IPS DF 19.7 (cell line): ENCODE data around the gene ZC3H4.
A peak's percentile ranks its signal among the peaks of the same experiment; 100 is the strongest.
"Not testable (repeated sequence)": the region's sequence is repeated elsewhere in the genome, so short reads cannot be mapped to it uniquely, and the experiment has no call there.

Source experiments
- DNase-seq: peaks from one replicate; pipeline ENCODE4 v3.0.0-alpha.2; 2013; ENCODE audit warnings: low read depth, low spot score

ZC3H4 gene

DNA sequence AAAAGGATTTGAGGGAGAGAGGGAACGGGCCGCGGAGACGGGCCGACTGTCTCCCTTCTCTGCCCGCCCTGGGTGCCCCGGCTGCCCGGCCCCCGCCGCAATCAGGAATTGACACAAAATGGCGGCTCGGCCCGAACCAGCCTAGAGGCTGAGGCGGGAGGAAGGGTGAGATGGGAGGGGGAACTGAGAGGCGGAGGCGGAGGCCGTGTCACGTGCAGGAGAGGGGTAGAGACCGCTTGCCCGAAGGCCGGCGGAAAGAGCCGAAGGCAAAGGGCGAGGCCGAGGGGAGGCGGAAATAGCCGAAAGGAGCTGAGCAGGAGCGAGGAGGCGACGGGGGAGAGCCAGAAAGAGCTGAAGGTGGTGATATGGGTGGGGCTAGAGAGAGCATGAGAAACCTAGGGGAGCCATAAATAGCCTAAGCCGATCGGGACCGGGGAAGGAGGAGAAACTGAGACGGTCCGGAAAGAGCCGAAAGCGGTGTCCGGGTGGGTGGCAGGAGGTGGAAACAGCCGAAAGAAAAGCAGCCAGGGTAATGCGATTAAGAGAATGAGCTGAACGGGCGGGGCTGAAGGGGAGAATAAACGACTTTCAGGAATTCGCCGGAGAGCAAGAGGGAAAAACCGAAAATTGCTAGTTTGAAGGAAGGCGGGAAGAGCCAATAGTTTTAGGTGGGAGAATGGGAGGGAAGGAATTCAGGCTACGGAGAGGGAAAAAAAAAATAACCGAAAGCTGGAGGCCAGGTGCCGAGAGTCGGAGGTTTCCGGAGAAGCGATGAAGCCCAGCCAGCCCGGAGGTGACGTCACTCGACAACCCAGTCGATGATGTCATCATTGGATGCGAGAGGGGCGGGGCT, at the start of gene ZC3H4:
Gene ZC3H4, minus strand, starts transcription at position 780 of the 853 bp plus-strand sequence. CDS start 1,192 bp downstream, outside the sequence.
- DNase-seq = peak; percentile 94

DNA sequence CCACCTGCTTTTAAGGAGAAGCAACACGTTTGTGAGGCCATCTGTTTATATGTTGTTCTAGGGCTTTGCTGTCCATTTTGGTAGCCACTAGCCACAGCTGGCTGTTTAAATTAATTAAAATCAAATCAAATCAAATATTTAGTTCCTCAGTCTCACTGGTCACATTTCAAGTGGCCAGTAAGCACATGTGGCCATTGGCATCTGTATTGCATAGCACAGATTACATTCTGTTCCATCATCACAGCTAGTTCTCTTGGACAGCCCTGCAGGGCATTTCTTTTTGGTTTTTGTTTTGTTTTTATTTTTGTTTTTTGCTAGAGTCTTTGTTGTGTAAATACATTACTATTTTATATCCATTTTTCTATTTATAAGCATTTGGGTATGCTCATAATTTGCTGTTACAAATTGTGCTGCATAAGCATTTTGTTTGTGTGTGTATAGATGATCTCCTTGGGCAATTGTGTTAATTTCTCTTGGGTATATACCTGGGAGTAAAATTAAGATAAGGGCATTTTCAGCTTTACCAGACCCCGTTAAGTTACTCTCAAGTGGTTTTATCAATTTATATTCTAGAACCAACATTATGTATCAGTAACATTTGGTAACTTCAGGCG, 48.4 kb upstream of the ZC3H4 start:
- no peak for DNase-seq

DNA sequence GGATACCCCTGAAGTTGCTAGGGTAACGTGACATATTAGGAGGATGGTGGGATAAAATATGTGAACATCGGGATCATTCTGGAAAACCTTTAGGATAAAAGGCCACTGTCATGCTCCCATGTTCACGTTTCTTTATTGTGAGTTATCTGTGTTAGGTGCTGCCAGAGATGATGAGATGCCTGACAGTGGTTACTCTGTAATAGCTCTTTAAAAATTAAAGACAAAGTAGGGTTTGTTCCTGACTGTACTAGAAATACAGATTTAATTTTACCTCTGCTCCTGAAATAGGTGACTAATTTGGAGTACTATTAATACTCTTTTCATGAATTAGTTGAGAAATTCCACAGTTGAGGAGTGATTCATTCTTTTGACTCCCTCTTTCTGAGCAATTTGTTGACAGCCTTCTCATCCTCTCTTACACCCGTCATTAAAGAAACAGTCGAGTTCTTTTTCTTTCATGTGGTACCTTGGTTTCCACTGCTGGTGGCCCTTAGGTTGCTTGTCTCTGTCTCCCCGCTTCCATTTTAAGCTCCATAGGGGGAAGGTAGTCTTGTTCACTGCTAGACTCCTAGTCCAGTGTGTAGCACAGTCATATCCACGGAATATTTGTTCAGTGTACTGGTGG, 45.4 kb upstream of the ZC3H4 start:
- no peak for DNase-seq

DNA sequence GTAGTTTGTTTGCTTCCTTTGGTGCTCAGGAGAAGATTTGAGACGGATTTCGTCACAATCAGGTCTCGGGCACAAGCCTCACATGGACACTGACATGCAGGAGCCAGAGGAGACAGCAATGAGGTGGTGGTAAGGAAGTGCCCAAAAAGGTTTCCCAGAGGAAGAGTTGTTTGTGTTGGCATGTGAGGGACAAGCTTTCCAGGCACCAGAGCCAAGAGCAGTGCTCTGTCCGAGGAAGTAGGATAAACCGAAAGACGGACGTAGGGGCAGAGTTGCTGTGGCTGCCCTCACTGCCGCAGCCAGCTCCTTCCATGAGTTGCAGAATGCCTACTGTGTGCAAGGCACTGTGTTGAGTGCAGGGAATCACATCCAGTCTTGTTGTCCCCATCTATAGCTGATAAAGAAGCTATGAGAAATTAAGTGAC, 44.8 kb upstream of the ZC3H4 start:
- no peak for DNase-seq

DNA sequence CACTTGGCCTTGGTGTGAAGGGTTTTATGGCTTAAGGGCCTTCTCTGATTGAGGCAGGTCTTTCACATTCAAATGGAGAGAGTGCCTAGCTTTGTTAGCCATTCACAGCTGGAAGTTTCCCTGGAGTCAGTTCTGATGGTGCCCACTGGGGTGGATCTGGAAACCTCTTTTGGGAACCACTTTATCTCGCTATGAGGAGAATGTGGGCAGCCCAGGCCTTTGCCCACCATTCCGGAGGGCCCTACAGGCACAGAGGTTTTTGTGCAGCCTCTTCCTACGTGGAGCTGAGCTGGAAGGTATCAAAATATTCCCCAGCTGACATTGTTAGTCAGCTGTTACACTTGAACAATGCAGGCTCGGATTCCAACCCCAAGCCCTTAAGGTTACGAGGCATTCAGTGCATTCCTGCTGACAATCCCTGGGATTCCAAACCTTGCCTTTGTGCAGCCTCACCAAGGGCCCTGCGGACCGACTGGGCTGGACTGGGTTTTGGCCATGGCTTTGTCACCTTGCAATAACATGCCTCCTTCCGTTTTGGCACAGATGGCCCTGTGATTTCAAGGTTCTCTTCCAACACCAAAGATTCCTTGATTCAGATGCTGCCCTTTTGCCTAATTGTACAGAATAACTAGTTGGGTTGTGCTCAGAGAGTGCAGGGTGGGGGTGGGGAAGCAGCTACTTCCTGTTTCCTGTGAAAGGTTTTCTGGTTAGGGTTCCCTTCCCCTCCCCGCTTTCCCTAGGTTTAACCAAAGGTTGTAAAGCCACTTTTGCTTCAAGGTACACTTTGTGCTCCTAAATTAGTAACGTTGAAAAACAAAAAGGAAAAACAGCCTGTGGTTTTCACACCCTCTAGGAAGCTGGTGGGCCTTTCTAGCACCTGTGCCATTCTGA, 44.1 kb upstream of the ZC3H4 start:
- peak; percentile 86 for DNase-seq

DNA sequence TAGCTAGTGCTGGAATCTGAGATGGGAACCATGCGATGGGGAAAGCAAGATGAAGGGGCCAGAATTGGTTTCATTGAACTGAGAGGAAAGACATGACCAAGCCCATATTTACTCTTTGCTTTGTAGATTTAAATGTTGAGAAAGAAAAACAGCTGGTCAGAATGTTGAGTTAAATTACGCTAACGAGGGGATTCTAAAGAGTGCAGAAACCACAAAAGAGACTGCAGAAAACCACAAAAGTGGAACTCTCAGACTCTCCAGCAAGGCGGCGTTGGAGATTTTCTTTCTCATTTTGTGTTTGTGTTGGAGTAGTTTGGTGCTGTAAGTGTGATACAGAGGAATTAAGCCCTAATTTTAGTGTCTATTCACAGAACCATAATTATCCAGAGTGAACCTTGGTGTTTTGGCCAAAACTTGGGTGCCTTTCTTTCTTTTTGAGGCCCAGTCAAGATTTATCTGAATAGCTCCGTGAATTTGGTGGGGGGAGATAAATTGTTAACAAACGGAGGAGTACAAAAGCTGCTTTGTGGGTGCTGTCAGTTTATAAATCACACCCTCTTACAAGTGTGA, 43.4 kb upstream of the ZC3H4 start:
- DNase-seq = no peak

DNA sequence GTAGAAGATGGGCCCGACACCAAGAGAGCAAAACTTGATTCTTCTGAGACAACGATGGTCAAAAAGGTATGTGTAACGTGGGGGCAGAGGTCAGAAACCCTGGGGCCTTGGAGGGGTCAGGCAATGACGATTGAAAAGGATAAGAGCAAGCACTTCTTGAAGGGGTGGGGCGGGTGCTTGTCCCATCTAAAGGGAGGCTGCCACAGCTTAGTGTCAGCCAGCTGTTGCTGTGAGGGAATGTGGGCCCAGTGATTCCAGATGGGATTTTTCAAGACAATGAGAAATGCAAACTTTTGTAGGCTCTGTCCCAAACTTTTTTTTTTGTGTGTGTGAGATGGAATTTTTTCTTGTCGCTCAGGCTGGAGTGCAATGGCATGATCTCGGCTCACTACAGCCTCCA, 41.6 kb upstream of the ZC3H4 start:
- no peak for DNase-seq

DNA sequence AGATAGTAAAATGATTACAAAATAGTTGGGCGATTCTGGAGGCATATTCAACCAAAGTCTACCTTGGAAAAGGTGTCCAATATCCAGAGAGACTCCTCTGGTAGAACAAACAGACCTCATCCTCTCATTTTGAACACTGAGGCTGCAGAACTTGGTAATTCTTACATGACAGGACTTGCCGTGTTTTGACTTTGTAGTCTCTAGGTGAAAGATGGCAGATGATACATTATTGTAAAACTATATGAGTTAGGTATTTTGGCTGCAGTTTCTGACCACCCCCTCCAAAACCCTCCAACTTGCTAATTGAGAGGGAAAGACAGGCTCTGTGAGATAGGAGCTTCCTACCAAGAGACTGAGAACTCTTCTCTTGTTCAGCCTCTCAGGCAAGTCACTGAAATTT, 39.7 kb upstream of the ZC3H4 start:
- DNase-seq = no peak

DNA sequence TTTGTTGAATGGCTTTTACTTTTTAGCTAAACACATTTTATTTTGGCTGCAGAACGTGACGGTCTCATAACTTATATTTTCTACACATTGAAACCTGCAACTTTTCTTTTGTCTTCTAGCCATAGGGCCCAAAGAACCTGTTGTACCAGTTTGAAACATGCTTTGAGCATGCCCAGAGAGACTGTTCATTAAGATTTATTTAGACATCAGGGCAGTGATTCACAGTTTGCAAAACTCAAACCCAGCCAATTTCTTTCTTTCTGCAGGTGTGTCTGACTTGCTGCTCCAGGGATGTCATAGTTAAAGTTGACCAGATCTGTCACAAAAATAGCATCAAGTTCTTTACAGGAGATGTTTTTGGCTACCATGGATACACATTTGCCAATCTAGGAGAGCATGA, 39.1 kb upstream of the ZC3H4 start:
- no peak for DNase-seq

DNA sequence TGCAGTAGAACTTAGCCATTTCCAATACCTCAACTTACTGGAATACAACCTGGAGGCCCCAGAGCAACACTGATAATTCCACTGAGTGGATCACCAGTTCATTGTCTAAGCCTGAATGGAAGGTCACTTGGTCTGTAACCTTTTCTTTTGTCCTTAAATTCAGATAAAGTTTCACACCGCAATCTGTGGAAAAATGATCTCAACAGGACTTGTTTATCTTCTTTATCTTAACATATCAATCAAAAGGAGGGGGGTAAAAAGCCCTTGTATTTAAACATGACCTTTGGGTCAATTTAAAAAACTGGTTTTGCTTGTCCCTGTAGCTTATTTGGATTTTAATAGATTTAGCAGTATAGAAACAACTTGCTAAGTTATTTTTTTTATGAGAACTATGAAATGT, 38.6 kb upstream of the ZC3H4 start:
- DNase-seq = no peak

DNA sequence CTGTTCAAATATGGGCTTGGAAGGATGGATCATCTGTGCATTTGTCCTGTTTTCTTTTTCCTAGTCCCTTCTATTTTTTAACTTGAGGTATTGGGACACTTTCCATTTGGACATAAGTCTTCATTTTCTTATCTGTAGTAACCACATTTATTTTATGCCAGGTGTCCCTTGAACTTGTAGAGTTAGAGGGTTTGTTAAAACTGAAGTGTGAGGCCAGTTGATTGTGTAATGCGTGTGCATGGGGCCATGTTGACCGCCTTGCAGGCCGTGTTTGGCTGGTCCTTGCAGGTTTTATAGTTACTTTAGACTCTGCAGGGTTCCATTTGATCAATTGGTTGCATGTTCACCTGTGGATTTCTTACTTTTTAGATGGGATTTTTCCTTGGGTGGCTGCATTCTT, 38.1 kb upstream of the ZC3H4 start:
- DNase-seq = no peak

DNA sequence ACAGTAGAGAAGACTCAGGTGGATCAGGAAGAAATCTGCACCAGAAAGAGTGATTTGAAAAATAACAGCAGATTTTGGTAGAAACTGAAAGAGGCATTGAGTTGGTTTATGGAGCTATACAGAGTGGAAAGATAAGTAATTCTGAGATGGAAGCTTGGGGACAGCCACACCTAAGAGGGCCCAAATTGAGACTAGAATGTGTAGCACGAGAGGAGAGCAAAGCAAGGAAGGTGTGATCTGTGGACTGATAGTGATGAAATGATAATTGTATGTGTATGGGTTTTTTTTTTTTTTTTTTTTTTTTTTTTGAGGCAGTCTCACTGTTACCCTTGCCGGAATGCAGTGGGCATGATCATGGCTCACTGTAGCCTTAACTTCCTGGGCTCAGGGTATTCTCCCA, 33.3 kb upstream of the ZC3H4 start:
- DNase-seq = no peak

DNA sequence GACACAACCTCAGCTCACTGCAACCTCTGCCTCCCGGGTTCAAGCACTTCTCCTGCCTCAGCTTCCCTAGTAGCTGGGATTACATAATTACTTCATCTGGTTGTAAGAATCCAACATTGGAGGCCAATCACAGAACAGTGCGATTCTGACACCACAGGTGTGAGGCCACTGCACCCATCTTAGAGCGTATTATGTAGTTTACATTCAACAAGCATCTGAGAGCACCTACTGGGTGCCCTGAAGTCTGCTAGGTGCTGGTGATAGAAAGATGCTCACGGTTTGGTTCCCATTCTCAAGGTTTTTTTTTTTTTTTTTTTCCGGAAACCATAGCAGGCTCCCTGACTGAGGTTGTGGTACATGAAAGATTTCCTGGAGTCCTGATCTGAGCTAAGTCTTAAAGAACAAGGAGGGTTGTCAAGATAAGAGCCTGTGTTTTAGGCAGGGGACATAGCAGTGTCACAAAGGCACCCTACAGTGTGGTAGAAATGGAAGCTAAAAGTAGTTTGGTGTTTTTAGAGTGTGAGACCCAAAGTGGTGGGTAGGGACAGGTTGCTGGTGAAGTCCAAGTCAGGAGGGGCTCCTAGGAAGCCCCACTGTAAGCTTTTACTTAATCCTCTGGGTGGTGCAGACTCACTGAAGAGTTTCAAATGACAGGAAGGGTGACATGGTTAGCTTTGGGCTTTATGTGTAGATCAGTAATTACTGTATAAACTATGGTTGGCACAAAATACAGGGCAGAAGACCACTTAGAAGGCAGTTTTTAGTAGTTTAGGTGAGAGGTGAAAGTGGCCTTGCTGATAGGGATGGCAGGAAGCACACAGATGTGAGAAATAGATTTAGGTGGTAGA, 32.3 kb upstream of the ZC3H4 start:
- no peak for DNase-seq

DNA sequence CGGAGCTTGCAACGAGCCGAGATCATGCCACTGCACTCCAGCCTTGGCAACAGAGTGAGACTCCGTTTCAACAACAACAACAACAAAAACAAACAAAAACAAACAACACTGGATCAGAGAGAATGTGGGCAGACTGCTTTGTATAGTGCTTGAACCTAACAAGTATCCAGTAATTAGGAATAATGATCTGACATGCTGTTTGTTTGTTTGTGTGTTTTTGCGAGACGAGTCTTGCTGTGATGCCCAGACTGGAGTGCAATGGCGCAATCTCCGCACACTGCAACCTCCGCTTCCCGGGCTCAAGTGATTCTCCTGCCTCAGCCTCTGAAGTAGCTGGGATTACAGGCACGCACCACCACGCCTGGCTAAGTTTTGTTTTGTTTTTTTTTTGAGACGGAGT, 31.1 kb upstream of the ZC3H4 start:
- DNase-seq = no peak

DNA sequence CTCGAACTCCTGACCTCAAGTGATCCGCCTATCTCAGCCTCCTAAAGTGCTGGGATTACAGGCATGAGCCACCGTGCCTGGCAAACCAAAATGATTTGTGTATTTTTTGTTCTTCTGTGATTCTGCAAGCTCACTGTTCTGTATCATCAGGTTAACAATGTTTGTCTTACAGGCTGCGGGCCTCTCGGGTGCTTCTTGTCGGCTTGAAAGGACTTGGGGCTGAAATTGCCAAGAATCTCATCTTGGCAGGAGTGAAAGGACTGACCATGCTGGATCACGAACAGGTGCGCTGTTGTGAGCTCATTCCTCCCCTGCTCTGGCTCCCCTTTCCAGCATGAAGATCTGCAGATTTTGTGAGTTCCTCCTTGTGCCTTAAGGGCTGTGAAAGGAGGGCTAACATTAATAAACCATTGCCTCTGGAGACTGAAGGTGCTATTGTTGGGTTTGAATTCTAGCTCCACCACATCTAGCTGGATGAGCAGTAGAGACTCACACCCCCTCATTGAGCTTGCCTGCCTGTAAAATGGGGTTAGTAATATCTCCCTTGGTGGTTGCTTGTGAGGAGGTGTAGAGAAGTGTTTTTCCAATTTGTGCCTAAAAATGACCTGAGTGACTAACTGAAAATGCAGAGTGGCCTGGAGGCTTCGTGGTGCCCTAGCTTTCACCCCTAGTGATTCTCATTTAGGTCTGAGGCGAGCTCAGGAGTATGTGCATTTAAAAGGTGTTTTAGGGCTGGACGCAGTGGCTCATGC, 29.9 kb upstream of the ZC3H4 start:
- no peak for DNase-seq

DNA sequence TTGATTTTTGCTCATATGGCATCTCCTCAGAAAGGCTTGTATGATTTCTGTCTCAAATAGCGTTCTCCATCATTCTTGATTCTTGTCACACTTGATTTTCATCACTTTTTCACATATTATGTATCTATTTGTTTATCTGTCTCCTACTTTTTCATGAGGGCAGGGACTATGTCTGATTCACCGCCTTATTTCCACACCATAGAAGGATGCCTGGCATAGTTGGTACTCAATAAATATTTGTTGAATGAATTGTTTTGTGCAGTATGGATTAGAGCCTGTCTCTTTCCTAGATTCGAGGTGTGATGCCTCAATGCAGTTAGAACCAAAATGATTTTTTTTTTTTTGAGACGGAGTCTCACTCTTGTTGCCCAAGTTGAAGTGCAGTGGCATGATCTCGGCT, 29.2 kb upstream of the ZC3H4 start:
- no peak for DNase-seq

DNA sequence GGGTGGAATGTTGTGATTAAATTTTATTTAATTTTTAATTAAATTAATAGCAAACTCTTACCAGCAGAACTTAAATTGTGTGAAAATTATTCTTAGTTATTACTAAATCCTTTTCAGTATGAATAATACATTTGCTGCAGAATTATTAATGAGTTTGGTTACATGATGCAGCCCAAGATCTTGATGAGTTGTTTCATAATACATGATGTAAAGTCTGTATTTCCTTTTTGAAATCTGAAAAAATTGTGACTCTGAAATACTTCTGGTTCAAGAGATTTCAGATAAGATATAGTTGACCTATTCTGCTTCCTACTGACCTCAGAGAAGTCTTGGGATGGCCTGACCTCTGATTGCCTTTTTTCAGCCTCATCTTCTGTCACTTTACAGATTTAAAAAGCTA, 28.1 kb upstream of the ZC3H4 start:
- DNase-seq = no peak

DNA sequence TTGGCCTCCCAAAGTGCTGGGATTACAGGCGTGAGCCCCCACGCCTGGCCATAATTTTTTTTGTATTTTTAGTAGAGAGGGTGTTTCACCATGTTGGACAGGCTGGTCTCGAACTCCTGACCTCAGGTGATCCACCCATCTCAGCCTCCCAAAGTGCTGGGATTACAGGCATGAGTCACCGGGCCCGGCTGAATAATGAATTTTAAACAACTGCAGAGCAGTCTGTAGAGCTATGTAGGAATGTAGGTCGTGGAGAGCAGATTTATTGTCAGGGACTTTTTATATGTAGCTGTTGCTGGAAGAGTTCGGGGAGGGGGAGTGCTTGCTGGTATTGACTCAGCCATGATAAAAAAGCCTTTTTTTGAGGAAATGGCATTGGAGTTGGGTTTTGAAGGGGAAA, 27.7 kb upstream of the ZC3H4 start:
- not testable (repeated sequence) for DNase-seq

DNA sequence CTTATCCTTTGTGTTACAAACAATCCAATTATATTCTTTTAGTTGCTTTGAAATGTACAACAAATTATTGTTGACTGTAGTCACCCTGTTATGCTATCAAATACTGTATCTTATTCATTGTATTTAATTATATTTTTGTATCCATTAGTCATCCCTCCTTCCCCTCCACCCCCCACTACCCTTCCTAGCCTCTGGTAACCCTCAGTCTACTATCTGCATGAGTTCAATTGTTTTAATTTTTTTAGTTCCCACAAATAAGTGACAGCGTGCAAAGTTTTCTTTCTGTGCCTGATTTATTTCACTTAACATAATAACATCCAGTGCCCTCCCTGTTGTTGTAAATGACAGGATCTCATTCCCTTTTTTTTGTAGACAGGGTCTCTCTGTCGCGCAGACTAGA, 21.6 kb upstream of the ZC3H4 start:
- no peak for DNase-seq

DNA sequence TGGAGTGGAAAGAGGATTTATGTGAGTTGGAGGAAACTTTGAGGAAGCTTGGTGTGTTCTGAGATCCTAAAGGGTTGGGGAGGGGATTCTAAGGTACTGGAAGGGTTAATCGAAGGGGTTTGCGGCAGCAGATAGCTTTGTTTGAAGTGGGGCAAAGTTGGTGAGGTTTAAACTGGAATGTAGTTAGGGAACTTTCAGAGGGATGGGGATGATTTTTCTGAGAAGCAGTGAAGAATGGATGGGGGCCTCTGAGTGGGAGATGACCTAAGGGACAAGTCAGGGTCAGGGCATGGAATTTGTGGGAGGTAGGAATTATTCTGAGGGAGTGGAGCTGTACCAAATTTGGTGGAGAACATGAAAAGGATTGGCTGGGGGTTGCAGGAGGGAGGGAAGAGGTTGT, 21.0 kb upstream of the ZC3H4 start:
- DNase-seq = no peak
